HG02798 (cell line): ENCODE measurements around the gene LDHAL6B.

Experiments used
- ATAC-seq: cut with Tn5 transposase; IDR thresholded peaks from one replicate; pipeline ENCODE4 v1.9.1; 2021; ENCODE audit warnings: mild to moderate bottlenecking; ENCODE audit not compliant: unreplicated experiment, poor library complexity

The LDHAL6B gene

GRCh38 chr15:59176653-59177316, 29.9 kb upstream of the LDHAL6B start:
- no peak for ATAC-seq

GRCh38 chr15:59177317-59177660, 29.4 kb upstream of the LDHAL6B start:
- ATAC-seq = no peak

- no peak for ATAC-seq
Observed at GRCh38 chr15:59178151-59178695, 28.4 kb upstream of the LDHAL6B start.

- ATAC-seq = no peak
Observed at GRCh38 chr15:59179717-59180116, 26.9 kb upstream of the LDHAL6B start.

- ATAC-seq = no peak
Observed at GRCh38 chr15:59180945-59181600, 25.6 kb upstream of the LDHAL6B start.

GRCh38 chr15:59185725-59186124, 20.9 kb upstream of the LDHAL6B start:
- ATAC-seq = no peak

GRCh38 chr15:59186501-59186900, 20.1 kb upstream of the LDHAL6B start:
- ATAC-seq = no peak

GRCh38 chr15:59189241-59189640, 17.4 kb upstream of the LDHAL6B start:
- ATAC-seq = no peak

GRCh38 chr15:59190291-59190690, 16.4 kb upstream of the LDHAL6B start:
- ATAC-seq = no peak

- no peak for ATAC-seq
Observed at GRCh38 chr15:59191855-59192237, 14.8 kb upstream of the LDHAL6B start.

GRCh38 chr15:59194639-59195325, 11.9 kb upstream of the LDHAL6B start:
- ATAC-seq = no peak

- no peak for ATAC-seq
Observed at GRCh38 chr15:59196416-59196815, 10.2 kb upstream of the LDHAL6B start.

GRCh38 chr15:59197454-59197853, 9.2 kb upstream of the LDHAL6B start:
- no peak for ATAC-seq

GRCh38 chr15:59199626-59200465, 6.8 kb upstream of the LDHAL6B start:
- no peak for ATAC-seq

GRCh38 chr15:59200560-59200959, 6.1 kb upstream of the LDHAL6B start:
- no peak for ATAC-seq

GRCh38 chr15:59203008-59203407, 3.6 kb upstream of the LDHAL6B start:
- no peak for ATAC-seq

- ATAC-seq = no peak
Observed at GRCh38 chr15:59203657-59204056, 3.0 kb upstream of the LDHAL6B start.

GRCh38 chr15:59205839-59206622, 612 bp upstream of the LDHAL6B start:
- ATAC-seq = no peak

GRCh38 chr15:59208613-59209249, 2.1 kb downstream of the LDHAL6B start:
- ATAC-seq = no peak
